Spleen (tissue), 11 donors: ENCODE results near the gene EDIL3. TPM values are rescaled to one million over a fixed set of nuclear protein-coding genes. Genes with fewer than 3 reads are reported as not detected.
"Not testable (repeated sequence)": the region's sequence is repeated elsewhere in the genome, so short reads cannot be mapped to it uniquely, and the experiment has no call there.

Experiments used
- DNase-seq: peaks from one replicate; pipeline ENCODE4 v3.0.0-alpha.2; 2020
- H3K27ac ChIP-seq, 8 donors: fragments of 200-600 bp; sonication (generic) in 7 of 8; 1 replicate in 4 of 8; 2 replicates in 4 of 8; pipeline versions ENCODE4 v1.5.0 to v1.8.0; 2016 to 2021; ENCODE audit warnings: inconsistent platforms in 4 of 8, mild to moderate bottlenecking in 4 of 8, moderate library complexity in 1 of 8
- H3K27me3 ChIP-seq, 7 donors: fragments of 200-600 bp; sonication (generic) in 6 of 7; replicated peaks in 1 of 7; 1 replicate in 4 of 7; 2 replicates in 3 of 7; pipeline versions ENCODE4 v1.5.0 to v1.8.0; 2016 to 2021; ENCODE audit warnings: inconsistent platforms in 3 of 7, mild to moderate bottlenecking in 1 of 7
- H3K36me3 ChIP-seq, 6 donors: fragments of 200-600 bp; sonication (generic) in 5 of 6; 1 replicate in 4 of 6; 2 replicates in 2 of 6; pipeline versions ENCODE4 v1.5.0 to v1.8.0; 2016 to 2021; ENCODE audit warnings: inconsistent platforms in 2 of 6
- H3K4me1 ChIP-seq, 6 donors: fragments of 200-600 bp; sonication (generic) in 5 of 6; 1 replicate in 3 of 6; 2 replicates in 3 of 6; pipeline versions ENCODE4 v1.5.0 to v1.8.0; 2016 to 2021; ENCODE audit warnings: inconsistent platforms in 3 of 6
- H3K4me3 ChIP-seq, 8 donors: fragments of 200-600 bp; sonication (generic) in 7 of 8; 1 replicate in 4 of 8; 2 replicates in 4 of 8; pipeline versions ENCODE4 v1.5.0 to v1.8.0; 2016 to 2021; ENCODE audit warnings: inconsistent platforms in 4 of 8, mild to moderate bottlenecking in 4 of 8, moderate library complexity in 2 of 8
- H3K9me3 ChIP-seq, 8 donors: fragments of 200-600 bp; sonication (generic) in 7 of 8; 1 replicate in 4 of 8; 2 replicates in 4 of 8; pipeline versions ENCODE4 v1.5.0 to v1.8.0; 2016 to 2021; ENCODE audit warnings: inconsistent platforms in 4 of 8
- CTCF ChIP-seq, 11 experiments: fragments of 200-600 bp in 7 of 11; fragments of 450-650 bp in 4 of 11; sonication (generic) in 4 of 11; IDR thresholded peaks in 8 of 11; conservative IDR thresholded peaks in 3 of 11; 1 replicate in 7 of 11; 2 replicates in 4 of 11; pipeline versions ENCODE4 v1.4.0 to v1.8.0; 2016 to 2021; ENCODE audit warnings: antibody characterized with exemption in 11 of 11, inconsistent platforms in 4 of 11, mild to moderate bottlenecking in 1 of 11
- POLR2A ChIP-seq, 3 donors: fragments of 450-650 bp; IDR thresholded peaks; one replicate each; pipeline ENCODE4 v1.5.1; 2017; ENCODE audit warnings: antibody characterized with exemption in 3 of 3, mild to moderate bottlenecking in 1 of 3
- POLR2AphosphoS5 ChIP-seq, 3 donors: sonication (generic); formaldehyde crosslinking; IDR thresholded peaks; one replicate each; pipeline ENCODE4 v1.5.1; 2017; ENCODE audit warnings: antibody characterized with exemption in 3 of 3
- WGBS, 5 donors: extraction: QIAGEN DNeasy Blood & Tissue Kit in 3 of 5; methylation state at CpG; one replicate each; pipeline versions ENCODE4 v1.1.5 to v1.1.7; 2013 to 2018; 5-methylcytosine and 5-hydroxymethylcytosine counted together
- intact Hi-C: fragments of 100-400 bp; cut with DNase I; formaldehyde crosslinking; loops from one replicate; pipeline ENCODE4 v1.15.0; 2023; ENCODE audit warnings: low total_unique reads
- polyA plus RNA-seq, 3 donors: library from polyadenylated mRNA; stranded (reverse); fragments of 200-250 nt; gene quantifications; one replicate each; pipeline ENCODE4 v1.2.1, GENCODE V29; 2013
- total RNA-seq, 7 donors: library from RNA; depleted of rRNA in 3 of 7; stranded (reverse); fragments of >200 nt in 3 of 7; fragmentation: NEBNext Ultra II Directional in 4 of 7; extraction: Animal tissue kit (Norgen Biotek cat#: 25700) in 4 of 7; gene quantifications; one replicate each; pipeline versions ENCODE4 v1.1.0 to v1.2.1, GENCODE V29; 2016 to 2021
- donor health status: healthy with polysubstance abuse.
- donor health status: DM: no; HTN: no; CAD: no; lungs with moderate emphysema.
- donor health status: DM: no; HTN: no; CAD: no.
- donor health status: Bipolar disorder and iron deficiency.
- donor health status: healthy.
- donor health status: DM: no; HTN: no; CAD: no.
- donor health status: DM: yes; HTN: yes; CAD: no.

EDIL3 gene
- total and polyA plus RNA-seq, 10 donors, result 0.61 to 2.9 (median 2.1) TPM

GRCh38 chr5:84163671-84164070 lies 221.0 kb downstream of the EDIL3 start:
- no peak overlapping the region for H3K27ac ChIP-seq
- H3K27me3 ChIP-seq, result no peaks in the 10 kb centered on the region
- DNase-seq, result no peak
- intact Hi-C loops, result no loop called here
- H3K36me3 ChIP-seq, result no peaks in the 10 kb centered on the region
- WGBS, 5 donors, result 80 to 93% (median 82%) methylated on average over 1 of the region's 1 CpG
- no peaks in the 10 kb centered on the region for H3K4me1 ChIP-seq
- no peaks in the 10 kb centered on the region for H3K9me3 ChIP-seq
- H3K4me3 ChIP-seq, result no peak overlapping the region
- TF ChIP-seq POLR2AphosphoS5 (IDR thresholded peaks at IDR 0.05) (no peak), POLR2A (IDR thresholded peaks at IDR 0.05) (no peak), CTCF (IDR thresholded peaks at IDR 0.05 in 8 of 11, conservative IDR thresholded peaks at IDR 0.05 in 3 of 11) (no peak)

DNA sequence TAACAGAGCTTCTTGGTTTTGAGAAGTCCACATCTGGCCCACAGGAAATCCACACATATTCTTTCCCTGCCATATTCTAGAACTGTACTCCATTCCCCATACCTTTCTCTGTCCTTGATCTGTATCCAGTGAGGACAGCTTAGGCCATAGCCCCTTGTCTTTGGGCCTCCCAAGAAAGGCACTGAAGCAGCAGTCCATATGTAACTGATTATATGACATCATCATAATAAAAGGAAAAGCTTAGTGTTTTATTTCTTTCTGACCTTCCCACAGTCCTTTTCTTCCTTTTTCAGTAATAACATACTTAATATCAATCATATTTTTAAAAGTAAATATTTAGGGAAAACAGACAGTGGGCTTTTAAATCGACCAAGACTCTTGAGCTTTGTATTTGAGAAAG lies 222.0 kb downstream of the EDIL3 start:
- 57 to 80% (median 64%) methylated on average over 1 of the region's 1 CpG for WGBS, 5 donors
- TF ChIP-seq CTCF (IDR thresholded peaks at IDR 0.05 in 8 of 11, conservative IDR thresholded peaks at IDR 0.05 in 3 of 11) (no peak), POLR2AphosphoS5 (IDR thresholded peaks at IDR 0.05) (no peak), POLR2A (IDR thresholded peaks at IDR 0.05) (no peak)
- H3K4me3 ChIP-seq, result no peak overlapping the region

GRCh38 chr5:84160650-84161049 lies 224.0 kb downstream of the EDIL3 start:
- H3K27me3 ChIP-seq, intact Hi-C loops, H3K27ac ChIP-seq, H3K36me3 ChIP-seq, DNase-seq, H3K4me3 ChIP-seq, H3K9me3 ChIP-seq, H3K4me1 ChIP-seq: not testable (repeated sequence)

More for the DNA sequence above, 222.0 kb downstream of the EDIL3 start:
- Histone ChIP-seq H3K36me3 (no peaks in the 10 kb centered on the region), H3K27me3 (no peaks in the 10 kb centered on the region), H3K27ac (no peak overlapping the region), H3K4me1 (no peaks in the 10 kb centered on the region), H3K9me3 (no peaks in the 10 kb centered on the region)
- no peak for DNase-seq
- intact Hi-C loops, result no loop called here

DNA sequence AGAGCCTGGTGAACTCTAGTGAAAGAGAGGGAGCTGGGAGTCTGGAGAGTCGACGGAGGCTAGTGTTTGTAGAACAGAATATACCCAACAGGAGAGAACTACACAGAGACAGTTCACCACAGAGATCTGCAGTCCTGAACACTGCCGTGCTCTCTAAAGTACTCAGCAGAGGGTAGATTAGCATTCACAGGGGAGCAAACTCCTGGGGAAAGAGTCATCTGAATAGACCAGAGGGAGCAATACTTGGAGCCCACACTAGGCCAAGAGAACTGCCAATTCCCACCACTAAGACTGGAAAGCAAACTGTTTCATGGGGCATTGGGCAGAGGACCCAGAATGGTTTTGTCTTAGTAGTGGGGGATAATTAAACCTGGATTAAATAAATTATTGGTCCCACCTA lies 235.6 kb downstream of the EDIL3 start:
- Histone ChIP-seq H3K27me3 (no peaks in the 10 kb centered on the region), H3K36me3 (no peaks in the 10 kb centered on the region), H3K4me1 (no peaks in the 10 kb centered on the region), H3K4me3 (no peak overlapping the region), H3K9me3 (no peaks in the 10 kb centered on the region), H3K27ac (no peak overlapping the region)
- intact Hi-C loops, result no loop called here
- WGBS, 5 donors, result 82 to 91% (median 88%) methylated on average over 3 of the region's 3 CpGs
- no peak for TF ChIP-seq POLR2A (IDR thresholded peaks at IDR 0.05)
- TF ChIP-seq POLR2AphosphoS5 (IDR thresholded peaks at IDR 0.05), result no peak
- TF ChIP-seq CTCF (IDR thresholded peaks at IDR 0.05 in 8 of 11, conservative IDR thresholded peaks at IDR 0.05 in 3 of 11), result no peak
- DNase-seq, result no peak

- Histone ChIP-seq H3K27me3 (no peaks in the 10 kb centered on the region), H3K4me1 (no peaks in the 10 kb centered on the region), H3K9me3 (no peaks in the 10 kb centered on the region), H3K36me3 (no peaks in the 10 kb centered on the region), H3K27ac (no peak overlapping the region), H3K4me3 (no peak overlapping the region)
- TF ChIP-seq POLR2A (IDR thresholded peaks at IDR 0.05) (no peak), POLR2AphosphoS5 (IDR thresholded peaks at IDR 0.05) (no peak), CTCF (IDR thresholded peaks at IDR 0.05 in 8 of 11, conservative IDR thresholded peaks at IDR 0.05 in 3 of 11) (no peak)
- intact Hi-C loops, result no loop called here
- WGBS, 5 donors, result 66 to 85% (median 79%) methylated on average over 2 of the region's 2 CpGs
- no peak for DNase-seq
Observed at GRCh38 chr5:84148651-84149050, 236.0 kb downstream of the EDIL3 start.
